Prostate gland (tissue), 2 donors: ENCODE results near the gene PLA2G3.

ENCODE experiments used
- POLR2A ChIP-seq: fragments of 450-650 bp; IDR thresholded peaks from one replicate; pipeline ENCODE4 v1.6.1; 2016; ENCODE audit warnings: antibody characterized with exemption, mild to moderate bottlenecking
- TF ChIP-seq, protein P1 (sequence below), 4 experiments: fragments of 200-600 bp in 2 of 4; fragments of 450-650 bp in 2 of 4; sonication (generic) in 2 of 4; IDR thresholded peaks; 1 replicate in 3 of 4; 2 replicates in 1 of 4; pipeline ENCODE4 v1.5.1; 2016 to 2019; ENCODE audit warnings: antibody characterized with exemption in 4 of 4, mild to moderate bottlenecking in 2 of 4, moderate library complexity in 2 of 4

DNA sequence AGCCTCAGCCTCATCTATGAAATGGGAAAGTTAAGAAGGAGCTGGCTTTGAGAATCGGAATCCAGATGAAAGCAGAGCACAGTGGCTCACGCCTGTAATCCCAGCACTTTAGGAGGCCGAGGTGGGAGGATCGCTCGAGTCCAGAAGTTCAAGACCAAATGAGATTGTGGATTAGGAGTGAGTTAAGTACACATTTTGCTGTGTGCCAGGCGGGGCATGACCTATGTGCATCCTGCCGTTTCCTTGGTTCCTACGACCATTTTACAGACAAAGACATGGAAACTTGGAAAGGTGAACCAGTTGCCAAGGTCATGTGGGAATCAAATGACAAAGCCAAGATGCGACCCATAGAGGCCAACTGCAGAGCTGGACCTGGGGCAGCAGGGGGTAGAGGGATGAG is 4.2 kb downstream of the PLA2G3 start:
- TF ChIP-seq, protein P1, sequence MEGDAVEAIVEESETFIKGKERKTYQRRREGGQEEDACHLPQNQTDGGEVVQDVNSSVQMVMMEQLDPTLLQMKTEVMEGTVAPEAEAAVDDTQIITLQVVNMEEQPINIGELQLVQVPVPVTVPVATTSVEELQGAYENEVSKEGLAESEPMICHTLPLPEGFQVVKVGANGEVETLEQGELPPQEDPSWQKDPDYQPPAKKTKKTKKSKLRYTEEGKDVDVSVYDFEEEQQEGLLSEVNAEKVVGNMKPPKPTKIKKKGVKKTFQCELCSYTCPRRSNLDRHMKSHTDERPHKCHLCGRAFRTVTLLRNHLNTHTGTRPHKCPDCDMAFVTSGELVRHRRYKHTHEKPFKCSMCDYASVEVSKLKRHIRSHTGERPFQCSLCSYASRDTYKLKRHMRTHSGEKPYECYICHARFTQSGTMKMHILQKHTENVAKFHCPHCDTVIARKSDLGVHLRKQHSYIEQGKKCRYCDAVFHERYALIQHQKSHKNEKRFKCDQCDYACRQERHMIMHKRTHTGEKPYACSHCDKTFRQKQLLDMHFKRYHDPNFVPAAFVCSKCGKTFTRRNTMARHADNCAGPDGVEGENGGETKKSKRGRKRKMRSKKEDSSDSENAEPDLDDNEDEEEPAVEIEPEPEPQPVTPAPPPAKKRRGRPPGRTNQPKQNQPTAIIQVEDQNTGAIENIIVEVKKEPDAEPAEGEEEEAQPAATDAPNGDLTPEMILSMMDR (IDR thresholded peaks at IDR 0.05) = no peak
- no peak for TF ChIP-seq POLR2A
